Adipocyte (in vitro differentiated cells): ENCODE data around the gene FCGR2B.
A peak's percentile ranks its signal among the peaks of the same experiment; 100 is the strongest.
"Not testable (repeated sequence)": the region's sequence is repeated elsewhere in the genome, so short reads cannot be mapped to it uniquely, and the experiment has no call there.

ENCODE experiments used
- DNase-seq: peaks from one replicate; pipeline ENCODE4 v3.0.0-alpha.2; 2015; ENCODE audit warnings: low read depth
- H3K27me3 ChIP-seq: replicated peaks from 2 replicates; pipeline ENCODE4 v1.7.0; 2013; ENCODE audit warnings: mild to moderate bottlenecking, low read length, moderate library complexity; ENCODE audit not compliant: control insufficient read depth, insufficient read depth
- H3K36me3 ChIP-seq: 2 replicates; pipeline ENCODE4 v1.7.0; 2013; ENCODE audit warnings: low read length, mild to moderate bottlenecking, moderate library complexity; ENCODE audit not compliant: control insufficient read depth, insufficient read depth, severe bottlenecking
- H3K4me1 ChIP-seq: 2 replicates; pipeline ENCODE4 v1.7.0; 2013; ENCODE audit warnings: mild to moderate bottlenecking, low read length, moderate library complexity; ENCODE audit not compliant: control insufficient read depth, insufficient read depth
- H3K4me3 ChIP-seq: 2 replicates; pipeline ENCODE4 v1.7.0; 2013; ENCODE audit warnings: mild to moderate bottlenecking, low read length, moderate library complexity
- H3K9ac ChIP-seq: 2 replicates; pipeline ENCODE4 v1.7.0; 2013; ENCODE audit warnings: mild to moderate bottlenecking, low read length, moderate library complexity
- H3K9me3 ChIP-seq: 2 replicates; pipeline ENCODE4 v1.7.0; 2013; ENCODE audit warnings: mild to moderate bottlenecking, low read length, moderate library complexity; ENCODE audit not compliant: control insufficient read depth

FCGR2B gene

GRCh38 chr1:161658524-161658923 is 4.4 kb upstream of the FCGR2B start:
- H3K4me3 ChIP-seq, DNase-seq, H3K36me3 ChIP-seq, H3K9me3 ChIP-seq, H3K4me1 ChIP-seq, H3K9ac ChIP-seq, H3K27me3 ChIP-seq: not testable (repeated sequence)

GRCh38 chr1:161661660-161662311 is 1.2 kb upstream of the FCGR2B start:
- not testable (repeated sequence) for H3K9me3 ChIP-seq, H3K4me3 ChIP-seq, DNase-seq

GRCh38 chr1:161663569-161663968 is 626 bp downstream of the FCGR2B start:
- not testable (repeated sequence) for H3K4me1 ChIP-seq, H3K36me3 ChIP-seq

More at GRCh38 chr1:161661660-161662311, 1.2 kb upstream of the FCGR2B start:
- H3K9ac ChIP-seq, H3K36me3 ChIP-seq, H3K27me3 ChIP-seq, H3K4me1 ChIP-seq: not testable (repeated sequence)

GRCh38 chr1:161664689-161665088 is 1.7 kb downstream of the FCGR2B start:
- H3K27me3 ChIP-seq, DNase-seq, H3K9ac ChIP-seq, H3K4me3 ChIP-seq, H3K36me3 ChIP-seq, H3K9me3 ChIP-seq, H3K4me1 ChIP-seq: not testable (repeated sequence)

More at GRCh38 chr1:161663569-161663968, 626 bp downstream of the FCGR2B start:
- not testable (repeated sequence) for H3K27me3 ChIP-seq, H3K9me3 ChIP-seq, H3K9ac ChIP-seq, DNase-seq, H3K4me3 ChIP-seq

- not testable (repeated sequence) for H3K27me3 ChIP-seq, H3K4me3 ChIP-seq, H3K4me1 ChIP-seq, H3K9me3 ChIP-seq, H3K9ac ChIP-seq, H3K36me3 ChIP-seq, DNase-seq
Observed at GRCh38 chr1:161671045-161672020, 8.4 kb downstream of the FCGR2B start.

GRCh38 chr1:161673437-161673836 is 10.5 kb downstream of the FCGR2B start:
- not testable (repeated sequence) for H3K36me3 ChIP-seq, H3K4me1 ChIP-seq, H3K9ac ChIP-seq, H3K27me3 ChIP-seq, H3K9me3 ChIP-seq, H3K4me3 ChIP-seq
- DNase-seq: peak; percentile 39

GRCh38 chr1:161674447-161674846 is 11.5 kb downstream of the FCGR2B start:
- not testable (repeated sequence) for H3K9ac ChIP-seq, H3K4me3 ChIP-seq, H3K9me3 ChIP-seq, H3K4me1 ChIP-seq, DNase-seq, H3K36me3 ChIP-seq, H3K27me3 ChIP-seq

- not testable (repeated sequence) for H3K36me3 ChIP-seq, H3K4me1 ChIP-seq, H3K4me3 ChIP-seq, DNase-seq, H3K9me3 ChIP-seq, H3K27me3 ChIP-seq, H3K9ac ChIP-seq
Observed at GRCh38 chr1:161674908-161675307, 12.0 kb downstream of the FCGR2B start.

GRCh38 chr1:161676441-161676840 is 13.5 kb downstream of the FCGR2B start:
- no peak overlapping the region for H3K9ac ChIP-seq
- H3K27me3 ChIP-seq: no peaks in the 10 kb centered on the region
- no peak overlapping the region for H3K4me3 ChIP-seq
- no peaks in the 10 kb centered on the region for H3K4me1 ChIP-seq
- no peaks in the 10 kb centered on the region for H3K9me3 ChIP-seq
- no peak for DNase-seq
- no peaks in the 10 kb centered on the region for H3K36me3 ChIP-seq

- Histone ChIP-seq H3K9ac (no peak overlapping the region), H3K4me1 (no peaks in the 10 kb centered on the region), H3K36me3 (no peaks in the 10 kb centered on the region), H3K9me3 (no peaks in the 10 kb centered on the region), H3K27me3 (no peaks in the 10 kb centered on the region), H3K4me3 (no peak overlapping the region)
- no peak for DNase-seq
Observed at GRCh38 chr1:161676958-161677689, 14.2 kb downstream of the FCGR2B start.

- H3K9me3 ChIP-seq: no peaks in the 10 kb centered on the region
- no peak overlapping the region for H3K9ac ChIP-seq
- no peaks in the 10 kb centered on the region for H3K27me3 ChIP-seq
- H3K4me1 ChIP-seq: no peaks in the 10 kb centered on the region
- DNase-seq: no peak
- no peak overlapping the region for H3K4me3 ChIP-seq
- no peaks in the 10 kb centered on the region for H3K36me3 ChIP-seq
Observed at GRCh38 chr1:161678500-161678899, 15.6 kb downstream of the FCGR2B start.
